ENCODE results near the gene SMAD7.

DNA sequence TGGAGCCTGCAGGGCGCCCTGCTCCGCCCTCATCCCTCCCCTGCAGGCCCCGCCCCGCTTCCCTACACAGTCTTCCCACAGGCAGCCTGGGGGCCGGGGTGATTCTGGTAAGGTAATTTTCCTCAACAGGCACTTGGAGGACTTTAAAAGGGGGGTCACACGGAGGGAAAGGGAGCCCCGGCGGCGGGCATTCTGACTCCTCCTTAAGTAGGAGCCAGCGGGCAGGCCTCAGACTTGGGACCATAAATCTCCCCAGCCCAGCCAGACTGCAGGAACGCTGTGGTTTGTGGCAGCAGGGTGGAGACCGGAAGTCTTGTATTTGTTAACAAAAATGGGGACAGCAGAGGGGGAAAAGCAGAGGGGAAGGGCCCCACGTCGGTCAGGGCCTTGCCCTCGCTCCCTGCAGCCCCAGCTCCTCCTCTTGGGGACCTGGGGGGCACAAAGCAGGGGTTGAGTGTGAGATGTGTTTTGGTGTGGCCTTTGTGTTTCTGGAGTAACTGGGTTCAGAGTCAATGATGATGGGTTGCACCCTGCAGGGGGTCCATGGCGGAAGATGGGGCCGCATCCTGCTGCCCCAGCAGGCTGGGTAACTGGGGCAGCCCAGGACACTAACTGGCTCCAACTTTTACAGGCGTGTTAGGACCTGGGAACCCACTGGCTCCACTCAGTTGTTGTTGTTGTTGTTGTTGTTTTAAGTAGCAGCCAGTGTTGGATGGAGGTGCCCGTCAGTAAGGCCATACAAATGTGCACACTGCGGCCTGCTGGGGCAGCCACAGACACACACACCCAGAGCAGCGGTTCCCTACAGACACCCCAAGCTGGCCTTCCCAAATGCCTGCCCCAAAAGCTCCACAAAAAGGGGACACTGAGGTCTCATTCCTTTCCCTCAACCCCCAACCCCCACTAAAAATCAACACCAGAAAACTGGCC, 27.7 kb downstream of the SMAD7 start:
- TF ChIP-seq CTCF (conservative IDR thresholded peaks at IDR 0.05; ENCODE audit: low read depth in 2 of 2) (no peak), CREB1 (CRISPR knock-in tag; IDR thresholded peaks at IDR 0.05; ENCODE audit: low read depth) (no peak), POLR2AphosphoS5 (IDR thresholded peaks at IDR 0.05; ENCODE audit: low read depth) (no peak), STAT1 (IDR thresholded peaks at IDR 0.05; ENCODE audit: unreplicated experiment) (no peak), EZH2phosphoT487 (IDR thresholded peaks at IDR 0.05; ENCODE audit: unreplicated experiment) (no peak), EZH2 (IDR thresholded peaks at IDR 0.05; ENCODE audit: low read depth, unreplicated experiment) (no peak), NANOG (IDR thresholded peaks at IDR 0.05; ENCODE audit: borderline replicate concordance) (no peak), JUNB (IDR thresholded peaks at IDR 0.05; ENCODE audit: unreplicated experiment) (no peak)
- TF ChIP-seq, protein P1, sequence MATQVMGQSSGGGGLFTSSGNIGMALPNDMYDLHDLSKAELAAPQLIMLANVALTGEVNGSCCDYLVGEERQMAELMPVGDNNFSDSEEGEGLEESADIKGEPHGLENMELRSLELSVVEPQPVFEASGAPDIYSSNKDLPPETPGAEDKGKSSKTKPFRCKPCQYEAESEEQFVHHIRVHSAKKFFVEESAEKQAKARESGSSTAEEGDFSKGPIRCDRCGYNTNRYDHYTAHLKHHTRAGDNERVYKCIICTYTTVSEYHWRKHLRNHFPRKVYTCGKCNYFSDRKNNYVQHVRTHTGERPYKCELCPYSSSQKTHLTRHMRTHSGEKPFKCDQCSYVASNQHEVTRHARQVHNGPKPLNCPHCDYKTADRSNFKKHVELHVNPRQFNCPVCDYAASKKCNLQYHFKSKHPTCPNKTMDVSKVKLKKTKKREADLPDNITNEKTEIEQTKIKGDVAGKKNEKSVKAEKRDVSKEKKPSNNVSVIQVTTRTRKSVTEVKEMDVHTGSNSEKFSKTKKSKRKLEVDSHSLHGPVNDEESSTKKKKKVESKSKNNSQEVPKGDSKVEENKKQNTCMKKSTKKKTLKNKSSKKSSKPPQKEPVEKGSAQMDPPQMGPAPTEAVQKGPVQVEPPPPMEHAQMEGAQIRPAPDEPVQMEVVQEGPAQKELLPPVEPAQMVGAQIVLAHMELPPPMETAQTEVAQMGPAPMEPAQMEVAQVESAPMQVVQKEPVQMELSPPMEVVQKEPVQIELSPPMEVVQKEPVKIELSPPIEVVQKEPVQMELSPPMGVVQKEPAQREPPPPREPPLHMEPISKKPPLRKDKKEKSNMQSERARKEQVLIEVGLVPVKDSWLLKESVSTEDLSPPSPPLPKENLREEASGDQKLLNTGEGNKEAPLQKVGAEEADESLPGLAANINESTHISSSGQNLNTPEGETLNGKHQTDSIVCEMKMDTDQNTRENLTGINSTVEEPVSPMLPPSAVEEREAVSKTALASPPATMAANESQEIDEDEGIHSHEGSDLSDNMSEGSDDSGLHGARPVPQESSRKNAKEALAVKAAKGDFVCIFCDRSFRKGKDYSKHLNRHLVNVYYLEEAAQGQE (IDR thresholded peaks at IDR 0.05; ENCODE audit: unreplicated experiment) = no peak
